Endometrial microvascular endothelial cells (primary cell): ENCODE measurements around the gene FGF12. TPM values are rescaled to one million over a fixed set of nuclear protein-coding genes. Genes with fewer than 3 reads are reported as not detected.
"Not testable (repeated sequence)": the region's sequence is repeated elsewhere in the genome, so short reads cannot be mapped to it uniquely, and the experiment has no call there.

Experiments
- in situ Hi-C: cut with HindIII; loops from 2 replicates; pipeline ENCODE4 v1.10.0; 2017; ENCODE audit warnings: low sequenced_read_pairs, low pct_unique_long_range_greater_than_20kb; ENCODE audit errors: inconsistent ontology term
- total RNA-seq: library from RNA; depleted of rRNA; stranded (reverse); fragments of >200 nt; gene quantifications from one replicate; pipeline ENCODE4 v1.2.3, GENCODE V29; 2015; ENCODE audit errors: inconsistent ontology term

FGF12 gene
- total RNA-seq, result 3.1 TPM

DNA sequence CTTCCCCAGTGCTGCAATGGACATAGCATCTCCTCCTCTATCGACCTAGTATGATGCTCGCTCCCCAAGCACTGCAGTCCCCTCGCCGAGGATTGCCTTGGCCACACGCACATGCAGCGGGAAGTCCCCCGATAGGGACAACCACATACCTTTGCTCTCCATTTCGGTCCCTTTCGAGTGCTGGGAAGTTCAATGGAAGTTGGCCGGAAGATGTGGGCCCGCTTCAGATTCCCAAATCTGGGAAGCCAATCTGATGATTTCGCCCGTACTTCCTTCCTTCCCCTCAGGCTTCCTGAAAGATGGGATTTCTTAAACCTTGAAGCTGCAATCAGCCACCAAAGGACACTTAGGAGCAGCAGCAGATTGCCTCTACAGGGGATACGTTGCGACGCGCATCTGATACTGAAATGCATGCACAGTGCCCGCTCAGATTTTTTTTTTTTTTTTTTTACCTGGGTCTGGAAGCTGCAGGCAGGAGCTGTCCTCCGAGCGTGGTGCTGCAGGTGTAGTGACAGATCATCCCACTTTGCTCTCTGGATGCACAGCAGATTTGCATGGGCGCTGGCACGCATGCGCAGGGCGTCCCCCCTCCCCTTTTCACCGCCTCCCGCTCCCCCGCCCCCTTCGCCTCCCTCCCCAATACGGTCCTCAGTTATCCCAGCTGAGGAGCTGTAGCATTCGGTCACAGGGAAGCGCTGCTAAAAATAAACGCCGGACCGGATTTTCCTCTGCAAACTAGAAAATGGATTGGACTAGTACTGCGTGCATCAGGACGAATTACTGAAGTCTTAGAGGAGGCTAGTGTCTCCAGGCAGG is at the start of gene FGF12:
Gene FGF12, minus strand, starts transcription at position 510 of the 816 bp plus-strand sequence.
- in situ Hi-C loops, result no loop called here

DNA sequence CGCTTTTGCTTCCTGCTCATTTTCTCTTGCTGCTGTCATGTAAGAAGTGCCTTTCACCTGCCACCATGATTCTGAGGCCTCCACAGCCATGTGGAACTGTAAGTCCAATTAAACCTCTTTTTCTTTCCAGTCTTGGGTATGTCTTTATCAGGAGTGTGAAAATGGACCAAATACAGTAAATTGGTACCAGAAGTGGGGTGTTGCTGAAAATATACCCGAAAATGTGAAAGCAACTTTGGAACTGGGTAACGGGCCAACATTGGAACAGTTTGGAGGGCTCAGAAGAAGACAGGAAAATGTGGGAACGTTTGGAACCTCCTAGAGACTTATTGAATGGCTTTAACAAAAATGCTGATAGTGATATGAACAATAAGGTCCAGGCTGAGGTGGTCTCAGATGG is 47.0 kb upstream of the FGF12 start:
- in situ Hi-C loops, result not testable (repeated sequence)

DNA sequence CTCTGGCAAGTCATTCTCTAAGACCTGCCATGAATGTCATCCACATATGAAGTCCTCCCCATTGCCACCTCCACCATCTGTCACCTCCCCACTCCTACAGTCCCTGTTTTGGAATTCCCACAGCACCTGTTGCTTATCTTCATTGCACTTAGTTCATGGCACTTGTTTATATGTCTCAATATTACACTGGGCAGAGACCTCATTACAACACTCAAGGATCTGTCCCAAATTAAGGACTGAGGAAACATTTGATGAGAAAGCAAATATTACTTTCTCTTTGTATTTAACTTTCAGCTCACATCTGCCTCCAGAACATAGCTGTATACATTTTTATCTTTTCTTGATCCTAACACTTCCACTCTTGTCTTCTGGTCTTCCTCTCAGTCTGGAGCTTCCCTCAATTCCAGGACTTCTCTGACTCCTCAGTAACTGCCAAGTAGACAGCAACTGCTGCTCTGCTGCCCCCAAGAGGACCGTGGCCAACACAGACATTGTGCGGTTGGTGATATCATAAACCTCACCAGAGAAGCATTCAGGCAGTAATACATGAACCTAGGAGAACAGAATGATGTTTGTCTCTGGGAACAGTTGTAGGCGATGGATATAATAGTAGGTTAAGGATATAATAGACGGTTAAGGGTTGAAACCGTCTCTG is 45.0 kb upstream of the FGF12 start:
- in situ Hi-C loops, result no loop called here

DNA sequence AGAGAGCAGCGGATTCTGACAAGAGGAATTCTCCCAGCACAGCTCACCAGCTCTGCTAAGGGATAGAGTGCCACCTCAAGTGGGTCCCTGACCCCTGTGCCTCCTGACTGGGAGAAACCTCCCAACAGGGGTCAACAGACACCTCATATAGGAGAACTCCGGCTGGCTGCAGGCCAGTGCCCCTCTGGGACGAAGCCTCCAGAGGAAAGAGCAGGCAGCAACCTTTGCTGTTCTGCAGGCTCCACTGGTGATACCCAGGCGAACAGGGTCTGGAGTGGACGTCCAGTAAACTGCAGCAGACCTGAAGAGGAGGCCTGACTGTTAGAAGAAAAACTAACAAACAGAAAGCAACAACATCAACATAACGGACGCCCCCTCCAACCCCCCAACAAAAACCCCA is 31.3 kb upstream of the FGF12 start:
- in situ Hi-C loops, result no loop called here

DNA sequence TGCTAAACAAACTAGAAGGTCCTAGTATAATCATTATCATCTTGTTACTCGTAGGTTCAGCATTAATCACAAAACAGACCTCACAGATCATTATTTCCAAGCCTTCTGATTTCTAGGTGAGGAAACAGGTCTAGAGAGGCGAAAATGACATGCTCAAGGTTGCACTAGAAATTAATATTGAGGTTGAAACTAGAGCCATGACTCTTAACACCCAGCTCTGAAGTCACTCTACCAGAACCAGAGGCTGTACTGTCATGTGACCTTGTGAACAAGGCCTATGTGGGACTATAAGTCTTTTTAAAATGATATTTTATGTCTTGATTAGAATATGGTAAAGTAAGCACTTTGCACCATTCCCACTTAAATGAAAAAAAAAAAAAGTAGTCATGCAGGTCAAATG is 23.8 kb upstream of the FGF12 start:
- in situ Hi-C loops, result no loop called here

DNA sequence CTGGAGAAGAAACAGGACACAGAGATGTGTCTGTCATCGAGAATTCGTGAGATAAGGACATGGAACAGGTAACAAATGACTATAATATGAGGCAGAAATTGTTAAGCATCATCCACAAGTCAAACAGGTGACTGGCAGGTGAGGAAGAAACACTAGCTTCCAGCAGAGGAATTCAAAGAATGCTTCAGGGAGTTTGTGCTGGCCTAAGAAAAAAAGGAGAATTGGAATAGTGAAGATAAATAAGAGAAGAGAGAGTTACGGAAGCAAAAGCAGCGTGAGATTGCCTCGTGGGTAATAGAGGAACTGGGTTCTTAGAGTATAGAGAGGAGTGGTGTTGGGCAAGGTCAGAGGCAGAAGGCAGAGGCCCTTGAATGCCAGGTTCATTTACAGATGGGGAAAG is 22.9 kb upstream of the FGF12 start:
- in situ Hi-C loops, result no loop called here

DNA sequence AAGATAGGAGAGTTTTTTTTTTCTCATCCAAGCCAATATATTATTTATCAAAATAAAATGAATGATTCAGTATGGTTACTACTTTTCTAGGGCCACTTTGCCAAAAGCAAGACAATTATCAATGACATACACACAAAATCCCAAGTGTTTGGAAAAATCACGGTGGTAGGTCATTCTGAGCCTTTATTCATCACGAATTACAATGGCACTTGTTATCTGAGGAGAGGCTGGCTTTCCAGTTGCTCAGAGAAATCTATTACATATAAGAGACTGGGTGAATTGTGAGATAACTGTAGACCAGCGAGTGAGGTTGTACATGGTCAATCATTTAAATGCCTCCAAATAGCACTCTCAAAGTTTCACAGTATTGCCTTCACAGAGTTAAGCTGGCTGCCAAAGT is 20.4 kb upstream of the FGF12 start:
- in situ Hi-C loops, result no loop called here

DNA sequence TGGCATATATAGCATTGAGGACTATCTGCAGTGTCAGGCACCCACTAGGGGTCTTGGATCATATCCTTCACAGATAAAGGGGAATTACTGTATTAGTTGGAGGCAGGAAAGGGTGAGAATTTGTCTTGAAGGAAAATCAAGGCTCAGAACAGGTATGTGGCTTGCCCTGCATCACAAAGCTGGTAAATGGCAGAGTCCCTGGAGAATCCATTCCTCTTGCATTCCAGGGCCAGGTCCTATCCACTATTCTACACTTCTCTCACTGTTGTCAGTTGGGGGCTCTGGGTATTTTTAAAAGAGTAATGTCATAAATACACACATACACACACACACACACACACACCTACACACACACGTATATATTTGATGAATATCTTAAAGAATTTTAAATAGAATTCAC is 19.8 kb upstream of the FGF12 start:
- in situ Hi-C loops, result no loop called here

DNA sequence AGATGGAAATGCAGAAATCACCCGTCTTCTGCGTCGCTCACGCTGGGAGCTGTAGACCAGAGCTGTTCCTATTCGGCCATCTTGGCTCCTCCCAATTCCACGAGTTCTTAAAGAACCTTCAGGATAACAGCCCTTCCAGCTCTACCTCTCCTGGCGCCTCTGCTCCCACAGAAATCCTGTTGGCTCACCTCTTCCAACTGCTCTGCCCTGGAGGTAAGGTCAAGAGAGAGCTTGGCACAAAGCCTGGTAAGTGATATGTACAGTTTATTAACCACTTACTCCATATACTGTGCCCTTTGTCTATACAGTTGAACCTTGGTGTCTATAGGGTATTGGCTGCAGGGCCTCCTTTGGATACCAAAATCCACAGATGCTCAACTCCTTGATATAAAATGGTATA is 17.8 kb upstream of the FGF12 start:
- in situ Hi-C loops, result no loop called here

DNA sequence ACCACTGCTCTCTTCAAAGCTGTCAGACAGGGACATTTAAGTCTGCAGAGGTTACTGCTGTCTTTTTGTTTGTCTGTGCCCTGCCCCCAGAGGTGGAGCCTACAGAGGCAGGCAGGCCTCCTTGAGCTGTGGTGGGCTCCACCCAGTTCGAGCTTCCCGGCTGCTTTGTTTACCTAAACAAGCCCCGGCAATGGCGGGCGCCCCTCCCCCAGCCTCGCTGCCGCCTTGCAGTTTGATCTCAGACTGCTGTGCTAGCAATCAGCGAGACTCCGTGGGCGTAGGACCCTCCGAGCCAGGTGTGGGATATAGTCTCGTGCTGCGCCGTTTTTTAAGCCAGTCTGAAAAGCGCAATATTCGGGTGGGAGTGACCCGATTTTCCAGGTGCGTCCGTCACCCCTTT is 17.3 kb upstream of the FGF12 start:
- in situ Hi-C loops, result not testable (repeated sequence)

DNA sequence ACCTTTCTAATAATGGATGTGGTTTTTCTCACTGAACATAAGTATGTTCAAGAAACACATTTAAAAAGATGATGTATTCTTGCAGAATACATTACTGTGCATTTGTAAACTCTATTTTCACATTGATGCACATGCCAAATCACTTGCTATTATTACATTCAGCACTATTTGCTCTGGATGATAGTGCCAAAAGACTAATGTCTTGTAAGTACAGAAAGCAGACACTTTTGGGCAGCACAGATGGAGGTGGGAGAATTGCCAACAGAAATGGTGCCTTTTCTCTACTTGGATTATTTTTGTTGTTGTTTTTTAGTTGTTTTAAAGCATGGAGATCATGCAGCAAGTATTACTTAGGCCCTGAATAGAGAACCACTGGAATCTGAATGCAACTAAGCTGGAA is 10.2 kb upstream of the FGF12 start:
- in situ Hi-C loops, result no loop called here

DNA sequence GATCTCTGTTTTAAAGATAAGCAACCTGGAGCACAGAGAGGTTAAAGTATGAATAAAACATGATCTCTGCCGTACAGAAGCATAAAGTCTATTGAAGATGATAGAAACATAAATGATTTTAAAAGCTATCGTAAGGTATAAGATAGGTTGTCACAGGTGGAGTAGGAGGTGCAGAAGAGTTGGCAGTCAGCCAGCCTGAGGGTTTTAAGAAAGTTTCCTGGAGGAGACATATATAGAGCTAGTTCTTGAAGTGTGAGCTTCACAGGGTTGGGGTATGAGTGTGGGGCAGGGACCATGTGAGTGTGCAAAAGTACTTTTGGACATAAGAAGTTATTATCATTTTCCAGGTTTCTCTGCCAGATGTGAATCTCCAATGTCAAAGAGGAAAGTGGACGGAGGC is 3.9 kb upstream of the FGF12 start:
- in situ Hi-C loops, result no loop called here

DNA sequence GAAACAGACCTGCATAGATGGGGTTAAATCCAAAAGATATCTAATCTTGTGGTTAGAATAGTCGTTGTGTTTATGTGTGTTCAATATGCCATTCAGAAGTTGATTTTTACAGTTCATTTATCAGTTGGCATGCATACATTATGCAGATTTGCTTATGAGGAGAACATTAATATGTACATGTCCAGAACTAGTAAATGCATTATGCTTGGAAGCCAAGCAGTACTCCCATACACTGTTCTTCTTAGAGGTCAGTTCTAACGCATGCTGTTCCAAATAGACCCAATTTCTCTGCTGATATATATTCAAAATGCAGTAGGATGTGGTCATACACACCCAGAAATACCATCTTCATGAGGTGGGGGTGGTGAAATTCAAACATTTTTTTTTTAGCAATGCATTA is 956 bp downstream of the FGF12 start:
- in situ Hi-C loops, result no loop called here

DNA sequence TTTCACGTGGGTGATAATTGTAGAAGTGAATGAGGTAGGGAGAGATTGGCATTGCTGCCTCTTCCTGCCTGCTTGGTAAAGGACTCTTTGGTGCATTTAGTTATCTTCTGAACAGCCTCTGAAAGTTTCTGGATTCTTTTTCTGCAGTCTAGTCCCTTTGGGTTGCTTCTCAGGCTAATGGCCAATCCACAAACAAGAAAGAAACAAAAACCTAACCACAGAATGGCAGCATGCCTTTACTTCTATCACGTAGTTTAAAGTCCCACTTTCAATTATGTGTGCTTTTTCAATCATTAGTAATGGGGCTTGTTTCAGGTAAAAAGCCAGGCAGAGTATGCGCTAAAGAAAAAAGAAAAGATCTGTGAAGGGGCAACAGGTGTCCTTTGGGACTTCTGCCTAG is 7.4 kb downstream of the FGF12 start:
- in situ Hi-C loops, result no loop called here

DNA sequence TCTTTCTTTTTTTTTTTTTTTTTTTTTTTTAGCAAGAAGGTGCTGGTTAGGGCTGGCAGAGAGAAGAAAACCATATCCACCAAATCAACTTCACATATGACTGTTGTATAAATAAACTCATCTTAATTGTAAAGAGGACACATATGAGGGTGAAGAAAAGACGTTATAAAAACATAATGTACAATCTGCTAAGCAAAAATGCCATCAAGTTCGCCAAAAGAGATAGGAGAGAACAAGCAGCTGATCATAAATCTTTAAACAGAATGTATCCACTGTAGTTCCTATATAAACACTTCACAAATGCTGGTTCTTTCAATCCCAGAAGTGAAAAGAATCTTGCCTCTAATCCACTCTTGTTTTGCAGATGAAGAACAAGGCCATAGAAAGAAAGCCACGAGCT is 9.2 kb downstream of the FGF12 start:
- in situ Hi-C loops, result no loop called here

DNA sequence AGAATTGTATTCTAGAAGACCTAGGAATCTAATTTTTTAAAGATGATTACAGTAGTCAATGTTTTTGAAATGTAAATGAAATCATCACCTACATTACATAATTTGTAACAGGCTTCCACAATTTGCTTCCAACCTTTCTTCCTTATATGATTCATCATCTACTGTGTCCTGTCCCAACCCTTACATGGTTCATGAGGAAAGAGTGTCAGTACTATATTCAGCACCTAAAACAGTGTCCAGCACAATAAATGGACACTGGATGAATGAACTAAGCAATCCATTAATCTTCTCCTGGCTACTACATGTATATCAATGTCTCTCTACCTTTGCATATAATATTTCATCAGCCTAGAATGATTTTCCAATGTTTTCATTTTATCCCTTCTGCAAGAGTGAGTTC is 12.2 kb downstream of the FGF12 start:
- in situ Hi-C loops, result no loop called here

DNA sequence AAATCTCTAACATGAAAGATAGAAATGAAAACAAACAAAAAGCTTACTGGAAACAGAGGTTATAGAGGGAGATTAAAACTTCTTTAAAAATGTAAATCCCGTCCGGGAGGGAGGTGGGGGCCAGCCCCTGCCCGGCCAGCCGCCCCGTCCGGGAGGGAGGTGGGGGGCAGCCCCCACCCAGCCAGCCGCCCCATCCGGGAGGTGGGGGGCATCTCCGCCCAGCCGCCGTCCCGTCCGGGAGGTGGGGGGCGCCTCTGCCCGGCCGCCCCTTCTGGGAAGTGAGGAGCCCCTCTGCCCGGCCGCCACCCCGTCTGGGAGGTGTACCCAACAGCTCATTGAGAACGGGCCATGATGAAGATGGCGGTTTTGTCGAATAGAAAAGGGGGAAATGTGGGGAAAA is 16.2 kb downstream of the FGF12 start:
- in situ Hi-C loops, result not testable (repeated sequence)

DNA sequence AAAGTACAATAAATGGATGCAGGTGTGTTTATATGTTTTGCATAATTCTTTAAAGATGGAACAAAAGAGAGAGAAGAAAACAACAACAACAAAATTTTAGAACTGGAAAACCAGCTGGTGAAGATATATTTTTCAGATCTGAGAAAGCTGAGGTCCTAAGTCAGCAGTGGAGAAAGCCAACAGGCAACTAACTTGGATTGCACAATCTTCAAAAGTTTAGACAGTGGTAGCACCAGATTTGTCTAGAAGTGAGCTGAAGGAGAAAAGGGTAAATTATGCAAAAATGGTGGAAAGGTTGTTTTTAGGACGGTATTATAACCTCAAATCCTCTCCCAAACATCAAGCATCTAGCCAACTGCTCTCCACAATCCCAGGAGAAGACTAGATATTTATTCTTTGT is 17.0 kb downstream of the FGF12 start:
- in situ Hi-C loops, result no loop called here

DNA sequence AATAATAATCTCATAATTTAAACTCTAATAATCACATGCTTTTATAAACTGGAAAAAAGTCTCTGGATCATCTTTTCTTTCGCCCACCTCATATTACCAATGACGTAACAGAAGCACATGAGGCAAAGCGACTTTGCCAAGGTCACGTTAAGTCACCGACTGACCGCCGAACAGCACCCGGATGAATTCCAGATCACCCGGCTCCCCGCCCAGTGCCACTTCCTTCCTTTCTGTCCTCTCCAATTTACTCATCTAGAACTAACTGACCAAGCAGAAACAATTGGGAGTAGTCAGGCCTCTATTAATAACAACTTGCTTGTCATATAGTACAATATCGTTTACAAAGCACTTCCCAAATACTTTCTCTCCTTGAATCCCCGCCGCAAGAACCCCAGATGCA is 21.1 kb downstream of the FGF12 start:
- in situ Hi-C loops, result no loop called here

DNA sequence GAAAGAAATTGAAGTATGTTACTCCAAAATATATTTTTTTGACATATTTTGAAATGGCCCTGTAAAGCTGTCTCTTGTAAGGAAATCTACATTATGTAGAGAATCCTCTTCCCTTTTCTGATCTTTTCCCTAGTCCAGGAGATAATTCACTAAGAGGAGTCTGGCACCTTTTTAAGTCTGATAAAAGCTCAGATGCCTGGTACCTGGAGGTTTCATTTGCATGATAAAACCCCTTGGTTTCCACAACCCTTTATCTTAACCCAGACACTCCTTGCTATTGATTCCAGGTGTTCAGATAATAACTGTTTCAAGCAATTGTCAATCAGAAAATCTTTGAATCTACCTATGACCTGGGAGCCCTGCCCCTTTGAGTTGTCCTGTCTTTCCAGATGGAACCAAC is 26.5 kb downstream of the FGF12 start:
- in situ Hi-C loops, result no loop called here
